ENCODE data around the gene TEX29.

The TEX29 gene

GRCh38 chr13:111288276-111288675, 32.2 kb upstream of the TEX29 start:
- Histone ChIP-seq H2AFZ (ENCODE audit: low read length) (no peak overlapping the region), H3K4me1 (ENCODE audit: low read length) (no peaks in the 10 kb centered on the region), H4K20me1 (ENCODE audit: insufficient read depth, low read length) (no peaks in the 10 kb centered on the region), H3F3A (ENCODE audit: insufficient read depth, low read length) (no peaks in the 10 kb centered on the region), H3K4me3 (ENCODE audit: low read length) (no peak overlapping the region), H3K9me2 (replicated peaks; ENCODE audit: insufficient read depth, low read length) (no peaks in the 10 kb centered on the region), H3K36me3 (replicated peaks; ENCODE audit: insufficient read depth, low read length) (no peaks in the 10 kb centered on the region; the same call in 1 of the 2 replicates), H3K79me2 (ENCODE audit: low read length) (no peaks in the 10 kb centered on the region), H3K9me3 (replicated peaks; ENCODE audit: insufficient read depth, low read length) (no peaks in the 10 kb centered on the region), H3K27ac (ENCODE audit: low read length) (no peak overlapping the region), H3K4me2 (ENCODE audit: low read depth, low read length) (no peak overlapping the region), H3K9ac (ENCODE audit: low read length) (no peak overlapping the region), H3K27me3 (replicated peaks; ENCODE audit: insufficient read depth, low read length) (no peaks in the 10 kb centered on the region)
- TF ChIP-seq EZH2phosphoT487 (IDR thresholded peaks at IDR 0.05; ENCODE audit: low read length) = no peak
- no peak for TF ChIP-seq CTCF (IDR thresholded peaks at IDR 0.05; ENCODE audit: low read length)
- no peak for TF ChIP-seq EZH2 (optimal IDR thresholded peaks at IDR 0.05; ENCODE audit: low read depth, low read length)
- DNase-seq = no peak

- TF ChIP-seq EZH2 (optimal IDR thresholded peaks at IDR 0.05; ENCODE audit: low read depth, low read length) = no peak
- TF ChIP-seq CTCF (IDR thresholded peaks at IDR 0.05; ENCODE audit: low read length) = no peak
- TF ChIP-seq EZH2phosphoT487 (IDR thresholded peaks at IDR 0.05; ENCODE audit: low read length) = no peak
- no peaks in the 10 kb centered on the region; the same call in 1 of the 2 replicates for H3K36me3 ChIP-seq (replicated peaks; ENCODE audit: insufficient read depth, low read length)
- no peak for DNase-seq
These were observed 31.2 kb upstream of the TEX29 start for GRCh38 chr13:111289251-111289650.

GRCh38 chr13:111291908-111292307, 28.5 kb upstream of the TEX29 start:
- no peaks in the 10 kb centered on the region for H4K20me1 ChIP-seq (ENCODE audit: insufficient read depth, low read length)
- H3K4me1 ChIP-seq (ENCODE audit: low read length) = peaks cover 13% of the 10 kb centered on the region
- DNase-seq = no peak
- no peaks in the 10 kb centered on the region; the same call in 1 of the 2 replicates for H3K36me3 ChIP-seq (replicated peaks; ENCODE audit: insufficient read depth, low read length)
- no peaks in the 10 kb centered on the region for H3F3A ChIP-seq (ENCODE audit: insufficient read depth, low read length)
- 0 out of 2 replicates have a peak, but pooled peaks cover 3% of the 10 kb centered on the region for H3K9me3 ChIP-seq (replicated peaks; ENCODE audit: insufficient read depth, low read length)
- no peaks in the 10 kb centered on the region for H3K79me2 ChIP-seq (ENCODE audit: low read length)
- H3K9me2 ChIP-seq (replicated peaks; ENCODE audit: insufficient read depth, low read length) = no peaks in the 10 kb centered on the region
- H3K27ac ChIP-seq (ENCODE audit: low read length) = no peak overlapping the region
- H3K4me3 ChIP-seq (ENCODE audit: low read length) = no peak overlapping the region
- no peak overlapping the region for H3K9ac ChIP-seq (ENCODE audit: low read length)
- no peak overlapping the region for H2AFZ ChIP-seq (ENCODE audit: low read length)
- no peak overlapping the region for H3K4me2 ChIP-seq (ENCODE audit: low read depth, low read length)
- H3K27me3 ChIP-seq (replicated peaks; ENCODE audit: insufficient read depth, low read length) = no peaks in the 10 kb centered on the region
- TF ChIP-seq CTCF (IDR thresholded peaks at IDR 0.05; ENCODE audit: low read length) (no peak), EZH2 (optimal IDR thresholded peaks at IDR 0.05; ENCODE audit: low read depth, low read length) (no peak), EZH2phosphoT487 (IDR thresholded peaks at IDR 0.05; ENCODE audit: low read length) (no peak)

More at GRCh38 chr13:111289251-111289650, 31.2 kb upstream of the TEX29 start:
- no peak overlapping the region for H3K4me3 ChIP-seq (ENCODE audit: low read length)
- 0 out of 2 replicates have a peak, but pooled peaks cover 1% of the 10 kb centered on the region for H3K9me3 ChIP-seq (replicated peaks; ENCODE audit: insufficient read depth, low read length)
- H3K4me2 ChIP-seq (ENCODE audit: low read depth, low read length) = no peak overlapping the region
- H3K9me2 ChIP-seq (replicated peaks; ENCODE audit: insufficient read depth, low read length) = no peaks in the 10 kb centered on the region
- no peaks in the 10 kb centered on the region for H3K27me3 ChIP-seq (replicated peaks; ENCODE audit: insufficient read depth, low read length)
- H3K9ac ChIP-seq (ENCODE audit: low read length) = no peak overlapping the region
- no peaks in the 10 kb centered on the region for H3K4me1 ChIP-seq (ENCODE audit: low read length)
- no peaks in the 10 kb centered on the region for H4K20me1 ChIP-seq (ENCODE audit: insufficient read depth, low read length)
- H2AFZ ChIP-seq (ENCODE audit: low read length) = no peak overlapping the region
- H3K79me2 ChIP-seq (ENCODE audit: low read length) = no peaks in the 10 kb centered on the region
- H3K27ac ChIP-seq (ENCODE audit: low read length) = no peak overlapping the region
- H3F3A ChIP-seq (ENCODE audit: insufficient read depth, low read length) = no peaks in the 10 kb centered on the region

Measured in MM.1S (cell line).